Common myeloid progenitor, CD34-positive (primary cell): ENCODE data around the gene CEP41.

Experiments used
- CTCF ChIA-PET: fragments of 350-600 bp; sonication (Branson Sonifier 250); formaldehyde crosslinking; loops from one replicate; lab custom pipeline; 2021; ENCODE audit warnings: antibody characterized with exemption; lab: Charles Lee
- POLR2A ChIA-PET: fragments of 350-600 bp; sonication (Branson Sonifier 250); formaldehyde crosslinking; loops from one replicate; lab custom pipeline; 2021; ENCODE audit warnings: antibody characterized with exemption; lab: Charles Lee
- DNase-seq, 3 donors: peaks; one replicate each; pipeline versions ENCODE4 v3.0.0 to v3.0.0-alpha.2; 2013
- H3K27ac ChIP-seq, 2 experiments: 1 replicate in 1 of 2; 2 replicates in 1 of 2; pipeline ENCODE4 v1.7.0; 2013; ENCODE audit warnings: inconsistent platforms in 2 of 2, low read length in 2 of 2, mild to moderate bottlenecking in 2 of 2, low read depth in 1 of 2, moderate library complexity in 1 of 2; ENCODE audit not compliant: severe bottlenecking in 2 of 2, insufficient read depth in 1 of 2, poor library complexity in 1 of 2
- H3K27me3 ChIP-seq, 5 experiments: replicated peaks in 2 of 5; 1 replicate in 3 of 5; 2 replicates in 2 of 5; pipeline versions ENCODE4 v1.6.1 to v1.7.0; 2013; ENCODE audit warnings: low read length in 4 of 5, mild to moderate bottlenecking in 2 of 5, moderate library complexity in 2 of 5, inconsistent platforms in 1 of 5; ENCODE audit not compliant: insufficient read depth in 5 of 5, control insufficient read depth in 4 of 5
- H3K36me3 ChIP-seq, 4 experiments: 1 replicate in 2 of 4; 2 replicates in 2 of 4; pipeline versions ENCODE4 v1.6.1 to v1.7.0; 2013; ENCODE audit warnings: low read length in 3 of 4, control low read depth in 1 of 4, mild to moderate bottlenecking in 1 of 4; ENCODE audit not compliant: control insufficient read depth in 4 of 4, insufficient read depth in 4 of 4
- H3K4me1 ChIP-seq, 4 experiments: 1 replicate in 3 of 4; 2 replicates in 1 of 4; pipeline versions ENCODE4 v1.6.1 to v1.7.1; 2013; ENCODE audit warnings: low read length in 3 of 4, mild to moderate bottlenecking in 3 of 4, control low read depth in 1 of 4, inconsistent platforms in 1 of 4, moderate library complexity in 1 of 4; ENCODE audit not compliant: control insufficient read depth in 4 of 4, insufficient read depth in 4 of 4; ENCODE audit errors: control extremely low read depth in 1 of 4
- H3K4me3 ChIP-seq, 7 experiments: 1 replicate in 4 of 7; 2 replicates in 3 of 7; pipeline versions ENCODE4 v1.5.1 to v1.7.0; 2013; ENCODE audit warnings: mild to moderate bottlenecking in 7 of 7, low read length in 6 of 7, moderate library complexity in 6 of 7, inconsistent platforms in 2 of 7, low read depth in 2 of 7, control low read depth in 1 of 7; ENCODE audit not compliant: insufficient read depth in 4 of 7, control insufficient read depth in 1 of 7; ENCODE audit errors: extremely low read depth in 1 of 7
- H3K9me3 ChIP-seq, 5 experiments: 1 replicate in 4 of 5; 2 replicates in 1 of 5; pipeline versions ENCODE4 v1.6.1 to v1.7.1; 2013; ENCODE audit warnings: low read length in 4 of 5, mild to moderate bottlenecking in 2 of 5, inconsistent platforms in 1 of 5, low read depth in 1 of 5, moderate library complexity in 1 of 5; ENCODE audit not compliant: control insufficient read depth in 4 of 5, insufficient read depth in 2 of 5; ENCODE audit errors: control extremely low read depth in 1 of 5
- WGBS: methylation state at CpG from one replicate; pipeline ENCODE4 v1.1.5; 2013; ENCODE audit not compliant: insufficient coverage; 5-methylcytosine and 5-hydroxymethylcytosine counted together

CEP41 gene

GRCh38 chr7:130350945-130351790 lies 89.6 kb downstream of the CEP41 start:
- Histone ChIP-seq H3K27ac (no peak overlapping the region), H3K4me1 (peaks cover 0 to 11% (median 3%) of the 10 kb centered on the region in 4 experiments), H3K4me3 (no peak overlapping the region), H3K9me3 (no peaks in the 10 kb centered on the region), H3K36me3 (no peaks in the 10 kb centered on the region), H3K27me3 (no peaks in the 10 kb centered on the region)
- ChIA-PET POLR2A (no interaction called here), CTCF (no interaction called here)
- WGBS, result 99% methylated on average over 14 of the region's 20 CpGs
- no peak for DNase-seq

DNA sequence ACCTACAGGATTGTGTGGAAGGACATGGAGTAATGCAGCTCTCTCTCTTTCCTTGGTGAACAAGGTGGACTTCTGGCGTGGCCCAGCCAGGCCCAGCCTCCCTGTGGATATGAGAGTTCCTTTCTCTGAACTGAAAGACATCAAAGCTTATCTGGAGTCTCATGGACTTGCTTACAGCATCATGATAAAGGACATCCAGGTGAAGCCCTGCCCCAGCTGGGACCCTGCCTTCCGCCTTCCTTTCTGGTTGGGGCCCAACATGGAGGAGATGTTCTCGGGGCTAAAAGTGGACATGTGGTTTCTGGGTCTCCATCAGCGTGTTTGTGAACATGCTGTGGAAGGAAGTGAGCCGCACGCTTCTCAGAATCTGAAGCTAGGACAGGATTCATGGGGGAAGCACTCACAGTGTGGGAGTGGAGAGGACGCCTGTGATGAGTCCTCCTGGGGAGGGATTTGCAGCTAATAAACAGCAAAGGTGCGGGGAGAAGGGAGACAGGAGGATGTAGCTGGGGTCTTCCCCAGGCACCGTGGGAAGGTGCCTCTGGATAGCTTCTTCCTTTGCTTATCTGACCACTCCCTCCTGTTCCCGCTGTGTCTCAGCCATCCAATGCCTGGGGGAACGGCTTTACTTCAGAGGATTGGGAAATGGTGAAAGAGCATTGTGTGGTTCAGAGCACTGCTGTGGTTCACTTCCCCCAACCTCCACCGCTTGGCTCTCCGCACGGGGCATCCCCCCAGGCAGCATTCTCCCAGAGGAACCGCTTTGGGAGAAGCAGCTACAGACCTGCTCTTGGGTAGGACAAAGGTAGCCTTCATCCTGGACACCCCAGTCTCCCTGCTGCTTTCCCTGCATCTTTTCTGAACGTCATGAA lies 90.7 kb downstream of the CEP41 start:
- Histone ChIP-seq H3K36me3 (no peaks in the 10 kb centered on the region), H3K27me3 (no peaks in the 10 kb centered on the region), H3K4me3 (no peak overlapping the region), H3K27ac (no peak overlapping the region), H3K9me3 (no peaks in the 10 kb centered on the region), H3K4me1 (peaks cover 0 to 6% (median 0%) of the 10 kb centered on the region in 4 experiments)
- ChIA-PET POLR2A (no interaction called here), CTCF (no interaction called here)
- WGBS, result 84% methylated on average over 12 of the region's 16 CpGs
- DNase-seq, result no peak

DNA sequence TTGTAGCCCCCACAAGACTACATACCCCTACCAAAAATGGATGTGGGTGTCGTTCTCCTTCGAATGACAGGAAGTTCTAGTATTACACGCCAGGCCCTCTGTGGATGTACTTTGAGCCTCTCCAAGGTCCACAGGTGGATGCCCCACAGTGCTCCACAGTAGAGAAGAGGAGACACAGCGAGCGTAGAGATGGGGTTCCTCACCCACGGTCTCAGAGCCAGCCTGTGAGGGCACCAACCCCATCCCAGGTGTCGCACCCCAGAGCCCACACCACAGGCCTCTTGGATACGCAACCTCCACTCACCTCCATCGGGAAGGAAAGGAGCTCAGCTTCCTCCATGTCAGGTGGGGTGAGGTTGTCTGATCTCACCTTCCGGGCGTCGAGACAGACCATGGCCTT lies 93.9 kb downstream of the CEP41 start:
- WGBS, result 95% methylated on average over 9 of the region's 12 CpGs
- ChIA-PET POLR2A (no interaction called here), CTCF (no interaction called here)
- Histone ChIP-seq H3K9me3 (peaks cover 0 to 2% (median 0%) of the 10 kb centered on the region in 5 experiments), H3K36me3 (no peaks in the 10 kb centered on the region), H3K27me3 (no peaks in the 10 kb centered on the region), H3K27ac (no peak overlapping the region), H3K4me3 (no peak overlapping the region), H3K4me1 (peaks cover 0 to 6% (median 0%) of the 10 kb centered on the region in 4 experiments)
- DNase-seq, result no peak

GRCh38 chr7:130346177-130346905 lies 94.5 kb downstream of the CEP41 start:
- DNase-seq, result no peak
- WGBS, result 84% methylated on average over 7 of the region's 10 CpGs
- H3K4me1 ChIP-seq, result peaks cover 0 to 6% (median 0%) of the 10 kb centered on the region in 4 experiments
- no peak overlapping the region for H3K4me3 ChIP-seq
- H3K27ac ChIP-seq, result no peak overlapping the region
- H3K36me3 ChIP-seq, result no peaks in the 10 kb centered on the region
- CTCF ChIA-PET, result no interaction called here
- H3K9me3 ChIP-seq, result peaks cover 0 to 2% (median 0%) of the 10 kb centered on the region in 5 experiments
- POLR2A ChIA-PET, result no interaction called here
- H3K27me3 ChIP-seq, result no peaks in the 10 kb centered on the region

GRCh38 chr7:130345725-130346124 lies 95.1 kb downstream of the CEP41 start:
- POLR2A ChIA-PET, result no interaction called here
- Histone ChIP-seq H3K36me3 (no peaks in the 10 kb centered on the region), H3K27me3 (no peaks in the 10 kb centered on the region), H3K9me3 (peaks cover 0 to 2% (median 0%) of the 10 kb centered on the region in 5 experiments), H3K4me1 (peaks cover 0 to 6% (median 0%) of the 10 kb centered on the region in 4 experiments), H3K4me3 (no peak overlapping the region), H3K27ac (no peak overlapping the region)
- no peak for DNase-seq
- WGBS, result 100% methylated on average over 3 of the region's 5 CpGs
- CTCF ChIA-PET, result no interaction called here

DNA sequence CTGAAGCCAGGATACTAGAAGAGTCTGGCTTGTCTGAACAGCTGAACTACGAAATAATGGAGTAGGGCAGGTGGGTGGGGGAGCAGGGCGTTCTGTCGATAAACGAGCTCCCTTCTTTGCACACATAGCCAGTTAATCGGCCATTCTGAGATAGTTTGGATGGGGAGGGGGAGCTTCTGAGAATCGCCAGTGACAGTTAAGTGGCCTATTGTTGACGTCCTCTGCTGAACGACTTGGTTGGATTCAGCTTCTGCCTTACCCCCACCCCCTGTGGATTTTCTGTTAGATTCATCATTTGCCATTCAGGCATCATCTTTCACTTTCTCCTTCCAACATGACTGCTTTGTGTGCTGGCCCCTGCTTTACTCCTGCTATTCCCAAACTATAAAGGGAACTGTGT lies 95.7 kb downstream of the CEP41 start:
- Histone ChIP-seq H3K9me3 (peaks cover 0 to 2% (median 0%) of the 10 kb centered on the region in 5 experiments), H3K36me3 (no peaks in the 10 kb centered on the region), H3K27ac (no peak overlapping the region), H3K4me3 (no peak overlapping the region), H3K4me1 (peaks cover 0 to 2% (median 0%) of the 10 kb centered on the region in 4 experiments), H3K27me3 (no peaks in the 10 kb centered on the region)
- DNase-seq, result no peak
- CTCF ChIA-PET, result no interaction called here
- POLR2A ChIA-PET, result no interaction called here
- WGBS, result 96% methylated on average over 5 of the region's 8 CpGs
